ENCODE data around the gene B4GALT5. TPM values are rescaled to one million over a fixed set of nuclear protein-coding genes. Genes with fewer than 3 reads are reported as not detected.
"Not testable (repeated sequence)": the region's sequence is repeated elsewhere in the genome, so short reads cannot be mapped to it uniquely, and the experiment has no call there.

The B4GALT5 gene, protein sequence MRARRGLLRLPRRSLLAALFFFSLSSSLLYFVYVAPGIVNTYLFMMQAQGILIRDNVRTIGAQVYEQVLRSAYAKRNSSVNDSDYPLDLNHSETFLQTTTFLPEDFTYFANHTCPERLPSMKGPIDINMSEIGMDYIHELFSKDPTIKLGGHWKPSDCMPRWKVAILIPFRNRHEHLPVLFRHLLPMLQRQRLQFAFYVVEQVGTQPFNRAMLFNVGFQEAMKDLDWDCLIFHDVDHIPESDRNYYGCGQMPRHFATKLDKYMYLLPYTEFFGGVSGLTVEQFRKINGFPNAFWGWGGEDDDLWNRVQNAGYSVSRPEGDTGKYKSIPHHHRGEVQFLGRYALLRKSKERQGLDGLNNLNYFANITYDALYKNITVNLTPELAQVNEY
- 38.1 and 39.6 TPM in 2 replicates for polyA plus RNA-seq (2013)

DNA sequence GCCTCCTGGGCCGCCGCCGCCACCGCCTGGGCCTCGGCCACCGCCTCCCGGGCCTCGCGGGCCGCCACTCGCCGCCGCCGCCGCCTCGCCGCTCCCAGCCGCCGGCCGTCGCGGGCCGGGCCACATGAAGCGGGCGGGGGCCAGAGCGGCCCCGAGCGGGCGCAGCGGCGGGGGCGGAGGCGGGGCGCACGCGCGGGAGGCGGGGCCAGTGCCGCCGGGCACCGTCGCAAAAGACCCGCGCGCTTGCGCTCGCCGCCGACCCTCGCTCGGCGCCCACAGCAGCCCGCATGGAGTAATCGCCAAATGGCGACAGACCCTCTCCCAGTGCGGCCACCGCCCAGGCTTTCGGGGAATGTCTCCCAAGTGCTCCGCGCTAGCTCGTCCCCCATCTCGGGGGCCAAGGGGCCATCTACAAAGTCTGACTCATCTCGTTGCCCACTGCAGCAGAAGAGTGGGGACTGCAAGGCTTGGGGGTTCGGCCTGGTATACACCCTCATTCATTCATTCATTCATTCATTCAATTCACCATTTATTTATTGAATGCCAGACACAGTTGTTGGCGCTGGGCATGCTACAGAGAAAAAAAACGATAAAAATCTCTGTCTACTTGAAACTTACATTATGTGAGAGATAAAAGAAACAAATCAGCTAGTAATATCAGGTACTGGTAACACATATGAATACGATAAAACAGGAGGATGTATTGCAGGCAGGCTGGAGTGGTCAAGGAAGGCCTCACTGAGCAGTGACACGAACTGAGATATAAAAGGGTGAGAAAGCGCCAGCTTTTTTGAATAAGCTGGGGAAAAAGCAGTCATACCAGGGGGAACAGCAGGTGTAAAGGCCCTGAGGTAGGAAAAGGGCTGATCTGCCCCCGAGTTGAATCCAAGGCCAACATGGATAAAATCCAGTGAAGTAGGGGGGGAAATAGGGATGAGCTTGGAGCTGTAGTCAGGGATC lies at the start of gene B4GALT5:
Gene B4GALT5 (minus strand): TSS at position 126 of the 960 bp plus-strand sequence. CDS start 188 bp downstream, outside the sequence.
- Histone ChIP-seq H3K14ac (ENCODE audit: low read length) (peak within 1 kb of the TSS; percentile 94), H4K91ac (ENCODE audit: low read depth, low read length) (peak within 1 kb of the TSS; percentile 90), H2BK12ac (ENCODE audit: low read length) (peak within 1 kb of the TSS; percentile 43), H4K12ac (ENCODE audit: low read depth, low read length) (peak within 1 kb of the TSS; percentile 86), H3K9ac (ENCODE audit: low read length) (peak within 1 kb of the TSS; percentile 97), H3K4me1 (ENCODE audit: control insufficient read depth in 1 of 2, insufficient read depth in 2 of 2, low read length in 2 of 2) (peaks cover 0 to 2% of the 10 kb centered on the region in 2 experiments), H3K9me3 (ENCODE audit: insufficient read depth, low read depth, low read length) (no peaks in the 10 kb centered on the region), H3K23ac (ENCODE audit: low read length) (no peak within 1 kb of the TSS), H2BK5ac (ENCODE audit: low read depth, low read length, poor library complexity) (peak within 1 kb of the TSS; percentile 88), H3K4me3 (ENCODE audit: low read depth, low read length) (peak within 1 kb of the TSS; percentile 96), H3K36me3 (ENCODE audit: control insufficient read depth in 1 of 2, insufficient read depth in 2 of 2, low read length in 2 of 2) (no peaks in the 10 kb centered on the region), H3K79me2 (ENCODE audit: control insufficient read depth, insufficient read depth, low read length, poor library complexity) (peaks cover 14% of the 10 kb centered on the region), H3K79me1 (ENCODE audit: low read length) (peaks cover 13% of the 10 kb centered on the region), H3K4me2 (ENCODE audit: low read length) (peak within 1 kb of the TSS; percentile 61), H3K27me3 (ENCODE audit: insufficient read depth, low read length) (no peaks in the 10 kb centered on the region), H3K27ac (ENCODE audit: low read depth, low read length) (peak within 1 kb of the TSS; percentile 90), H3K4ac (ENCODE audit: low read depth, low read length) (peak within 1 kb of the TSS; percentile 93), H2AK5ac (ENCODE audit: low read length) (peak within 1 kb of the TSS; percentile 91), H4K8ac (ENCODE audit: low read depth, low read length) (peak within 1 kb of the TSS; percentile 83), H3K18ac (ENCODE audit: low read length) (peak within 1 kb of the TSS; percentile 83), H2BK120ac (ENCODE audit: insufficient read depth, low read length, poor library complexity) (peak within 1 kb of the TSS; percentile 89), H2AFZ (ENCODE audit: insufficient read depth, low read length, poor library complexity) (peak within 1 kb of the TSS; percentile 89)
- peak; percentile 66 to 84 for DNase-seq
- WGBS (ENCODE audit: extremely low coverage, insufficient coverage, insufficient read length): no CpG with 5 or more reads among the region's 70 CpGs

DNA sequence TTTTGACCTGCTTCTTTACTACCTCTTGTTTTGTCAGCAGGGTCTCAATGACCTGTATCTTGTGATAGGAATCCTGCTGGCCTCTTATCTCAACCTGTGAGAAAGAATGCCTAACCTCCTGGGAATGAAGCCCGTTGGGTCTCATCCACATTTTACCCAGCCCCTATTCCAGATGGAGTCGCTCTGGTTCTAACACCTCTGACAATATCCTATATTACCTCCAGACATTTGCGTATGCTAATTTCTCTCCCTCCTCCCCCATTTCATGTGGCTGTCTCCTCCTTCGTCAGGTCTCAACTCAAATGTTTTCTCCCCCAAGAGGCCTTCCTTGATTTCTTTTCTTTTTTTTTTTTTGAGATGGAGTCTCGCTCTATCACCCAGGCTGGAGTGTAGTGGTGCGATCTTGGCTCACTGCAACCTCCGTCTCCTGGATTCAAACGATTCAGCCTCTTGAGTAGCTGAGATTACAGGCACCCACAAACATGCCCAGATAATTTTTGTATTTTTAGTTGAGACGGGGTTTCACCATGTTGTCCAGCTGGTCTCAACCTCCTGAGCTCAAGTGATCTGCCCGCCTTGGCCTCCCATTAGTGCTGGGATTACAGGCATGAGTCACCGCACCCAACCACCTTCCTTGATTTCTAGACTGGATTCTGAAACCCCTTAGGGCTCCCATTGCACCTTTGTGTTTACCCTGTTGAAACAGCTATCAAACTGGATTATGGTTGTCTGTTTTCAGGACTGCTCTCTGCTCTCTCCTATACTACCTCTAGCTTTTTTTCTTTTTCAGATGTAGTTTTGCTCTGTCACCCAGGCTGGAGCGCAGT lies 49.5 kb upstream of the B4GALT5 start:
- Histone ChIP-seq H2BK120ac (ENCODE audit: insufficient read depth, low read length, poor library complexity) (no peak overlapping the region), H3K4me1 (ENCODE audit: control insufficient read depth in 1 of 2, insufficient read depth in 2 of 2, low read length in 2 of 2) (peaks cover 12 to 15% of the 10 kb centered on the region in 2 experiments), H3K23ac (ENCODE audit: low read length) (no peak overlapping the region), H2BK12ac (ENCODE audit: low read length) (no peak overlapping the region), H3K27ac (ENCODE audit: low read depth, low read length) (peak overlapping the region; percentile 70), H4K12ac (ENCODE audit: low read depth, low read length) (no peak overlapping the region), H3K9me3 (ENCODE audit: insufficient read depth, low read depth, low read length) (peaks cover 3% of the 10 kb centered on the region), H3K4me2 (ENCODE audit: low read length) (peak overlapping the region; percentile 6), H3K14ac (ENCODE audit: low read length) (no peak overlapping the region), H4K8ac (ENCODE audit: low read depth, low read length) (no peak overlapping the region), H4K91ac (ENCODE audit: low read depth, low read length) (no peak overlapping the region), H3K27me3 (ENCODE audit: insufficient read depth, low read length) (no peaks in the 10 kb centered on the region), H2AK5ac (ENCODE audit: low read length) (no peak overlapping the region), H2AFZ (ENCODE audit: insufficient read depth, low read length, poor library complexity) (no peak overlapping the region), H3K79me2 (ENCODE audit: control insufficient read depth, insufficient read depth, low read length, poor library complexity) (no peaks in the 10 kb centered on the region), H3K36me3 (ENCODE audit: control insufficient read depth in 1 of 2, insufficient read depth in 2 of 2, low read length in 2 of 2) (no peaks in the 10 kb centered on the region), H3K18ac (ENCODE audit: low read length) (no peak overlapping the region), H2BK5ac (ENCODE audit: low read depth, low read length, poor library complexity) (peak overlapping the region; percentile 10), H3K4me3 (ENCODE audit: low read depth, low read length) (no peak overlapping the region), H3K79me1 (ENCODE audit: low read length) (peaks cover 3% of the 10 kb centered on the region), H3K4ac (ENCODE audit: low read depth, low read length) (no peak overlapping the region), H3K9ac (ENCODE audit: low read length) (no peak overlapping the region)
- peak; percentile 93 for DNase-seq
- WGBS (ENCODE audit: extremely low coverage, insufficient coverage, insufficient read length): no CpG with 5 or more reads among the region's 12 CpGs

DNA sequence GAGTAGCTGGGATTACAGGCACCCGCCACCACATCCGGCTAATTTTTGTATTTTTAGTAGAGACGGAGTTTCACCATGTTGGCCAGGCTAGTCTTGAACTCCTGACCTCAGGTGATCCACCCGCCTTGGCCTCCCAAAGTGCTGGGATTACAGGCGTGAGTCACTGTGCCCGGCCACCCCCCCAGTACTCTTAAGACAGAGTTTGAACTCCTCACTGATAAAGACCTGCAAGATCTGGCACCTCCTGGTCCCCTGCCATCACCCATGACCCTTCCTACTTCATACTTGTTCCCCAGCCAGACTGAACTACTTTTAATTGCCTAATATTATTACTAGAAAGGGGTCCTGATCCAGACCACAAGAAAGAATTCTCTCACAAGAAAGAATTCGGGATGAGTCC lies 48.2 kb upstream of the B4GALT5 start:
- H3K23ac ChIP-seq (ENCODE audit: low read length); H2AK5ac ChIP-seq (ENCODE audit: low read length); H3K27ac ChIP-seq (ENCODE audit: low read depth, low read length); H4K8ac ChIP-seq (ENCODE audit: low read depth, low read length); H3K14ac ChIP-seq (ENCODE audit: low read length); H3K9me3 ChIP-seq (ENCODE audit: insufficient read depth, low read depth, low read length); H3K18ac ChIP-seq (ENCODE audit: low read length); H3K79me1 ChIP-seq (ENCODE audit: low read length); H2BK5ac ChIP-seq (ENCODE audit: low read depth, low read length, poor library complexity); H3K27me3 ChIP-seq (ENCODE audit: insufficient read depth, low read length); H3K79me2 ChIP-seq (ENCODE audit: control insufficient read depth, insufficient read depth, low read length, poor library complexity); H3K4me2 ChIP-seq (ENCODE audit: low read length); H3K4ac ChIP-seq (ENCODE audit: low read depth, low read length); DNase-seq; H2AFZ ChIP-seq (ENCODE audit: insufficient read depth, low read length, poor library complexity); H2BK12ac ChIP-seq (ENCODE audit: low read length); H3K9ac ChIP-seq (ENCODE audit: low read length); H4K12ac ChIP-seq (ENCODE audit: low read depth, low read length); H3K4me3 ChIP-seq (ENCODE audit: low read depth, low read length); H4K91ac ChIP-seq (ENCODE audit: low read depth, low read length); H2BK120ac ChIP-seq (ENCODE audit: insufficient read depth, low read length, poor library complexity); H3K36me3 ChIP-seq (ENCODE audit: control insufficient read depth in 1 of 2, insufficient read depth in 2 of 2, low read length in 2 of 2): not testable (repeated sequence)
- no CpG with 5 or more reads among the region's 7 CpGs for WGBS (ENCODE audit: extremely low coverage, insufficient coverage, insufficient read length)
- H3K4me1 ChIP-seq (ENCODE audit: control insufficient read depth in 1 of 2, insufficient read depth in 2 of 2, low read length in 2 of 2): peaks cover 9 to 15% of the 10 kb centered on the region in 2 experiments
